GM19463 (cell line): Measurements from ENCODE around the gene NEK10.
"Not testable (repeated sequence)": the region's sequence is repeated elsewhere in the genome, so short reads cannot be mapped to it uniquely, and the experiment has no call there.

ENCODE experiments used
- ATAC-seq: cut with Tn5 transposase; IDR thresholded peaks from one replicate; pipeline ENCODE4 v1.9.1; 2021; ENCODE audit warnings: mild to moderate bottlenecking, moderate library complexity; ENCODE audit not compliant: unreplicated experiment

The NEK10 gene

GRCh38 chr3:27353221-27353620, 16.0 kb downstream of the NEK10 start:
- ATAC-seq: no peak

- ATAC-seq: no peak
Observed at GRCh38 chr3:27352047-27352446, 17.1 kb downstream of the NEK10 start.

GRCh38 chr3:27349832-27350231, 19.4 kb downstream of the NEK10 start:
- peak; percentile 62 for ATAC-seq

DNA sequence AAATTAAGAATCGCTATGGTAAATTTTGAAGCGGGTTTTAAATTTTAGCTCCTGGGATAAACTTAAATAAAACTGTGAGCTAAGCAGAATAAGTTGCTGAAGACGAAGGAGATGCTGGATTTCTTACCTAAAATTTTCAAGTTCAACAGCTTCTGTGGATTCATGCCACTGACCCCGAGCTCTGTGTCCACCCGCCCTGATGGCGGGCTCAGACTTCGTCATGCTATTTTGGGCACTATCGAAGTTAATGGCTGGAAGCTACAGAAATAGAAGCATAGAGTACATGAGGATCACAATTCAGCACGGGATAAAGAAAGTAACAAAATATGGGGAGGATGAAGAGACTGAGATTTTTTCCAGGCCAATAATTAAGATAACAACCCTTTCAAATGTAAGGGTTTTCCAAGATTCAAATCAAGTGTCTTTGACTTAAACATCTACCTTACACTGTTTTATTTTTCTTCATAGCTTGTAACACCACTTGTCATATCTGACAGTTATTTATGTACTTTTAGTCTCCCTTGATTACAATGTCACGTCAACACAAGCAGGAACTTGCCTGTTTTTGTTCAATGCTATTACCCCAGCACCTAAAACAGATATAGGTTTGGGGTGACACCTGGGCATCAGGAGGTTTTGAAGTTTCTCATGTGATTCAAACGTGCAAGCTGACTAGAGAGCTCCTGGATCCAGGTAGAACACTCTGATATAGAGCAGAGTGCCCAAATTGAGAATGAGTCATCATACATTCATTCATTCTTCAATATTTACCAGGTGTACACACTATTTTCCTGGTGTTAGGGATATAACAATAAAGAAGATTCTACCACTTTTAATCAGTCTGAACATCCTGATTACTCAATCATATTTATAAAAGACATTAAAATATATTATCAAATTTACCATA, 23.0 kb downstream of the NEK10 start:
- ATAC-seq: no peak

DNA sequence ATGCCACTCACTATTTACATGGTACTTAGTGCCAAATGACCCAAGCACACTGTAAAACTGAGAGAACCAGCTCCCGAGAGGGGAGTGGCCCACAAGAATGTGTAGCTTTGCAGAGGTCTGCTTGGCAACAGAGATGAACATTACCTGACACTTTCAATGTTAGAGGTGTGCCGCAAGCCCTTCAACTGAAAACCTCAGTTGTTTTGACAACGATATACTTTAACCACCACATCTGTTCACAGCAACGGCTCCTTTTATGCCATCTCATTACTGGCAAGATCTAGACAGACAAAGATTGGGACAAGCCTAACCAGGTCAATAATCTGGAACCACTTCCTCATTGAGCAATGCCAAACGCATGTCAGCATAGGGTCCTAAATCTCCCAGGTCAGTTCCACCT, 23.7 kb downstream of the NEK10 start:
- no peak for ATAC-seq

DNA sequence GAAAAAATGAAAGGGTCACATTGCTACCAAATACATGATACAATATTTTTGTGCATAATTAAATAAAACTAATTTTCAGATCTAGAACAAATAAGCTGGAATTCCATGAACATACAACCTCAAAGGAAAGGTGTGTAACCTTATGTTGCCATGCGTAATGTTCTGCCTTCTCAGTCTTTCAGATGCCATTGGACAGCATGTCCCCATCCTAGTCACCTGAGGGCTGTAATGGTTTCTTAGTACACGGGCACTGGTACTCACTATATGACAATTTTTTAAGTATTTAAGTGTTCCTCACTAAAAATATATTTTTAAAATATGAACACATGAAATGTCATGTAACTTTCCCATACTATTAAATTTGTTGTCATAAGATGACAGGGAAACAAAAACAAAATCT, 24.1 kb downstream of the NEK10 start:
- ATAC-seq: no peak

GRCh38 chr3:27344192-27344591, 25.0 kb downstream of the NEK10 start:
- no peak for ATAC-seq

DNA sequence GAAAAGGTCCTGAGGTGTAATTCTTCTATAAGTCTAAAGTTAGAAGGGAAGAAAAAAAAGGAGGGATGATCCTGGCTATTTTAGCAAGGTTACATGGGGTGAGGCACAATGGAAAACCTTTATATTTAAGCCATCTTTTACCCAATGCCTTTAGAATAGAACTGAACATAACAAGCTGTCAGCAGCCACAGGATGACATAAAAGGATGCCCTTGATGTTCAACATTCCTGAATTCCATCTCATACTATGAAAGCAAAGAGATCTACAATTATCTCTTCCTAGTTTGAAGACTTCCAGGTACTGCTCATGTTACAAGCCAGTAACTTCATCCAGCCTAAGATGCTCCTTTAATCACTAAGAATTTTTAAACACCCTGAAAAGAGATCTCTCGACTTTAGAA, 26.9 kb downstream of the NEK10 start:
- ATAC-seq: no peak

- no peak for ATAC-seq
Observed at GRCh38 chr3:27340534-27340933, 28.6 kb downstream of the NEK10 start.

GRCh38 chr3:27335571-27335970, 33.6 kb downstream of the NEK10 start:
- ATAC-seq: no peak

GRCh38 chr3:27333843-27334242, 35.3 kb downstream of the NEK10 start:
- ATAC-seq: no peak

DNA sequence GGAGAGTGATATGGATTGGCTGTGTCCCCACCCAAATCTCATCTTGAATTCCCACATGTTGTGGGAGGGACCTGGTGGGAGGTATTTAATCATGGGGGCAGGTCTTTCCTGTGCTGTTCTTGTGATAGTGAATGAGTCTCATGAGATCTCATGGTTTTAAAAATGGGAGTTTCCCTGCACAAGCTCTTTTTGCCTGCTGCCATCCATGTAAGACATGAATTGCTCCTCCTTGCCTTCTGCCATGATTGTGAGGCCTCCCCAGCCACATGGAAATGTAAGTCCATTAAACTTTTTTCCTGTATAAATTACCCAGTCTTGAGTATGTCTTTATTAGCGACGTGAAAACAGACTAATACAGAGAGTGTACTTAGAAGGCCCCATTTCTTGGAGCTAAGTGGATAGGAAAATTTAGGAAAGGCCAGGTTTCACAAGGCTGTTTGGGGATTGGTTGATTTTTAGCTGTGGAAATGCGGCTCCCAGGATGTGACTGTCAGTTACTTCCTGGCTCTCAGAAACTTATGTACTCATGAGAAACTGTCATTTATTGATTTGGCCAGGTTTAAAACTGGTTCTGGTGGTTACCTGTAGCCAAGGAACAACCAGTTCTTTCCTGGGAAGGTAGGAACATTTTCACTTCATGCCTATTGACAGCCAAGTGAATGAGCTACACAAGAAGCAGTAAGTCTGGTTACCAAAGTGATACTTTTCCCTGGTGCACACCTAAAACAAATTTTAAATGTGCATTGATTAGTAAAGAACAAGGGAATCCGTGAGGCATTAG, 40.0 kb downstream of the NEK10 start:
- ATAC-seq: not testable (repeated sequence)

DNA sequence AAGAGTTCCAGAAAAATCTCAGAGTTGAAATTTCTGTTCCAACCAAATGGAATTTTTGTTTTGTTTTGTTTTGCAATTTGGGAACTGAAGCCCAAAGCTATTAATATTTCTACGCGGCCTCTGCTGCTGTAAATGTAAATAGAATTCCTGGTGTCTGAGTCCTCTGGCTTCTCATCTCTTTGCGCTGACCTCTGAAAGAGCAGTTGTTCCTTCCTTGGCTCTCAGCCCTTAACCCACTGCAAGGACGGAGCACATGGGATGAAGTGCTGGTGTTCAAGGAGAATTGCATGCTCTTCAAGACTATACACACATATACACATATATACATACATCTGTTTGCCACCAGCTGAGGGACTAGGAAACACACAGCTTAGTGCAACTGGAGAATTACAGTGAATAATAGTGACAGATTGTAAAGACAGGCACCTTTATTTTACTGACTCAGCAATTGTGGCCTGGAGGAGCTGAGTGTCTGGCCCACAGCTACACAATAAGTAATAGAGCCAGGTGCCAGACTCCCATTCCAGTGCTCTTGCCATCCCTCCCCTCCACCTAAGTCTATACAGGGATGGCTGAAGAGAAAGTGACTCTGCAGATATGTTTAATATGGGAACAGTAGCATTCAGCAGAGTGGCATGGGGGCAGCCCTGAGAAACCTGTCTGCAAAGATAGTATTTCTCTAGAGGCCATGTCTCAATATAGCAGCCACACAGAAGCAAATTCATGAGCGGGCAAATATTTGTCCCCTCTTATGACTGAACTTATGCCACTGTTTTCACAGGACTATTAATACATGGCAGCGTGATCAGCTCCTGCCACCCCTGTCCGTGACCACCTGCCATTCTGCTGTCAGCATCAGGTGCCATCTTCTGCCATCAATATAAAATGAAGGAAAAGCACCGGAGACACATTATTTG, 42.3 kb downstream of the NEK10 start:
- no peak for ATAC-seq

DNA sequence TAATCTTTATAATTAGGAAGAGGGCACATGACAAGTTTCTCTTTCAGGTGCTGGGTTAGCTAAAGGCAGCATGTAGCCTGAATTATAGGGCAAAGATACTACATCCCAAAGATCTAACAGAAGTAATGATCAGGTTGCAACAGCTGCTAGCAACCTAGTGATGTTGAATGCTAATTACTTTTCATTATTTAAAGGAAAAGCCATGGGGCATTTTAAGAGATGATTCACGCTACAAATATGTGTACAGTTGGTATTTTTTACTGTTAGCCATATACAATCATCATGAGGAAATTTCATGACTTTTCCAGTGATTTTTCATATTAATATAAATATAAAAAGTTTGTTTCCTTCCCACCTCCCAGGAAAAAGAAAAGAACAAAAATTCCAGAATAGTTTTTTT, 43.0 kb downstream of the NEK10 start:
- no peak for ATAC-seq

- ATAC-seq: no peak
Observed at GRCh38 chr3:27325419-27325818, 43.8 kb downstream of the NEK10 start.

DNA sequence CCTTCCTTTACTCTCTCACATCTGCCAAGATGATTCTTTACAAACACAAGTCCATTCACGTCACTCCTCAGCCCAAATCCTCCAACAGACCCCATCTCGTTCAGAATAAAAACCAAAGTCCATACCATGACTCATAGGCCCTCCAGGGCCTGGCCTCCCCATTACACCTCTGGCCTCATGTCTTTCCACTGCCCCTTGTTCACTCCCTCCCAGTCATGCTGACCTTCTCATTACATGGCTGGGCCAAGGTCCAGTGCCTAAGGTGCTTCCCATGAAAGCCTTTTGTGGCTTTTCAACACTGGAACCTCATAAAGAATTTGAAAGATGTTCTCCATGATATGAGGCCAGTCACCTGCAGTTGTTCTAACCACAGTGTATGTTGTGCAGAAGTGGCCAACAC, 44.5 kb downstream of the NEK10 start:
- ATAC-seq: no peak

DNA sequence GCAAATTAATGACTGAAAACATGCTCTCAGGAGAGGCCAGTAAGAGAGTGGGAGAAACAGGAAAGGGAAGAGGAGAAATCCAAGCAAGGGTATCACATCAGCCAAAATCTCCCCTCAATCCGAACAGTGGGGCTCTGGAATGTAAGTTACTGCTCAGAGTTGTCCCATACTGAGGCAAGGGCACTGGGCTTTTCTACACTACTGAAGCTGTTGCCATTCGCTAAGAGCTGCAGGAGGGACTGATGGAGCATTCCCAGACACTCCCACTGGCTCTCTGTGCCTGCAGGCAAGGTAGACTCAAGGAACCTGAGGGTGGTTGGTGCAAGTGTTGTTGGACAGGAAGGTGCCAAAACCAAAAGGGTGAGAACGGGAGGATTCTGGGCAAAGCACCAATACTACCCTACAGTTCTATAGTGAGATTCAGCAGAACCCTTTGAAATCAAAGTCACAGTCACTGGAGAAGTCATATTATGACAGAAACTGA, 46.1 kb downstream of the NEK10 start:
- ATAC-seq: no peak

- ATAC-seq: no peak
Observed at GRCh38 chr3:27322634-27323033, 46.5 kb downstream of the NEK10 start.

GRCh38 chr3:27319847-27320526, 49.2 kb downstream of the NEK10 start:
- ATAC-seq: no peak

DNA sequence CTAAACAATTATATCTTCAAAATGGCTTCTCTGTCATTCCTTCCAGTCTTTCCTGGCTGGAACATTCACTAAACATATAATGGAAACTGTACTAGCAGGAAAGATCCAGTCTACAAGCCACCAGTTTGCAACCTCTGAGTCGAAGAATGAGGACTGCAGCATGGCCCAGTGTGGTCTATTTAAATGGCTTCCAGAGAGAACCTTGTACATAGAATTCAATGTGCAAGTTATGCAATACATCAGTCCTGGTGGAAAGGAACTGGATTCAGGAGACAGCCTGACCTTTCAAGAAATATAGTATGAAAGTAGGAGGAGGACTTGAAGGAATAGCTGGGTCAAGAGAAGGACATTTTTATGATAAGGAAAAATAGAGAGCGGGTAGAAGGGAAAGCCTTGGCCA, 49.9 kb downstream of the NEK10 start:
- ATAC-seq: no peak
